GM21447 (cell line): ENCODE results near the gene KCNK17.

ENCODE experiments used
- ATAC-seq: cut with Tn5 transposase; IDR thresholded peaks from one replicate; pipeline ENCODE4 v1.9.1; 2021; ENCODE audit not compliant: unreplicated experiment

The KCNK17 gene

DNA sequence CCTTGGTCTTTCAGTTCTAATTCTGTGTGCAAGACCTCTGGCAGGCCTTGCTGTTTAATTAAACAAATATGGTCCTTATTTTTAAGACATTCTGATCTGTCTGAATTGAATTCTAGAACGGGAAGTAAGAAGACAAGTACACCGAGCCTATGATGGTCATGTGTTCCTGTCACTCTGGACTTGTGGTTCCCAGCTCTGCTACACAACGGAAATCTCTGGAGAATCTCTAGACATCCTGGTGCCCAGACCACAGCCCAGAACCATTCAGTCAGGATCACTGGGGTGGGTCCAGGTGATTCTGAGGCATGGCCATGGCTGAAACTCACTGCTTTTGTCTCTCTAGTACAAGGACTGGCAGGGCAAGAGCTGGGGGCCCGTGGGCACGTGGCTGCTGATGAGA lies 24.2 kb upstream of the KCNK17 start:
- ATAC-seq = no peak

- ATAC-seq = no peak
Measured at GRCh38 chr6:39335780-39336545, 21.7 kb upstream of the KCNK17 start.

- no peak for ATAC-seq
Measured at GRCh38 chr6:39333644-39334438, 19.6 kb upstream of the KCNK17 start.

DNA sequence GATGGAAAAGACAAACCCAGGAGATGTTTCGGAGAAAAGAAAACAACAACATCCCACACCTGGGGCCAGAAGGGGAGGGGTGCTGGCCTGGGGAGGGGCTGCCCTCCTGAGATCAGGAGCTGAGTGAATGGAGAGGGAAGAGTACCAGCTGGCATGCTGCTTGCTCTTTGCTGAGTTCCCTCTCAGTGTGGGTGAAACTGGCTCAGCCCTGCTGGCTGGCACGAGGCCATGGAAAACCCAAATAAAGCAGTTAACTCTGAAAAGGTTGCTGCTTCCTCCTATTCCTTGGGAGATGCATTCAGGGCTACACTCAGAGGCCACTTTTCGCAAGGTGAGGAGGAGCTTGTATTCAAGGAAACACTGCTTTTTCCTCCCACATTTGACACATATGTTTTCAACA lies 16.3 kb upstream of the KCNK17 start:
- no peak for ATAC-seq

DNA sequence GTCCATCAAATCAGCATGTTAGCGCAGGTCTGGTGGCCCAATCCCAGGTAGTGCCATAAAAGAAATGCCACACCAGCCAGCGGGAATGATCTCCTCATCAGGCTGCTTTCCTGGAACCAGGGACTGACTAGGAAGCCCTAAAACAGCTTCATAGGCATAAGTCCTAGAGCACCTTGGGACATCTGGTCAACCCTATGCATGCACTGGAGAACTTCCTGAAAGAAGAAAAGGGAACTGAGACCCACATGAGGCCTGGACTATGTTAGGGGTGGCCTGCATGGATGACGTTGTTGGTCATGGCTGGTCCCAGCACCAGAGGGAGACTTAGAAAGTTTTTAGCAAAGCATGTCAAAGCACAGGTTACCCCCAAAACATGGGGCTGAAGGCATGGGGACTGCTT lies 15.8 kb upstream of the KCNK17 start:
- peak; percentile 86 for ATAC-seq

DNA sequence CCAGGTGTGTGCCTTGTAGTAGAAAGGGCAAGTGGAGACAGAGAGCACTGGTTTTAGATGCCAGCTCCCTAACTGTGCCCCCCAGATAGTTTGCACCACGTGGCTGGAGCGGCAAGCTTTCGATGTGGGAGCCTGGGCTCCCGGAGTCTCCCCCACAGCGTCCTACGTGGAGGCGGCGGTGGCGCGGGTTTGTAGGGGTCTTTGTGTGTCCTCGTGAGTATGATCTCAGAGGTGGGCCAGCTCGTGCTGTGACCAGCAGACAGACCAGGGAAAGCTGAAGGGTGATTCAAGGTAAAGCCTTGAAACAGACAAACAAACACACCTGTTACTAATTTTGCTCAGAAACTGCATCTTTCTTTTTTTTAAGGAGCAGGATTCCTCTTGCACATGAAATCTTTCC lies 13.8 kb upstream of the KCNK17 start:
- no peak for ATAC-seq

- no peak for ATAC-seq
Measured at GRCh38 chr6:39327507-39327906, 13.3 kb upstream of the KCNK17 start.

DNA sequence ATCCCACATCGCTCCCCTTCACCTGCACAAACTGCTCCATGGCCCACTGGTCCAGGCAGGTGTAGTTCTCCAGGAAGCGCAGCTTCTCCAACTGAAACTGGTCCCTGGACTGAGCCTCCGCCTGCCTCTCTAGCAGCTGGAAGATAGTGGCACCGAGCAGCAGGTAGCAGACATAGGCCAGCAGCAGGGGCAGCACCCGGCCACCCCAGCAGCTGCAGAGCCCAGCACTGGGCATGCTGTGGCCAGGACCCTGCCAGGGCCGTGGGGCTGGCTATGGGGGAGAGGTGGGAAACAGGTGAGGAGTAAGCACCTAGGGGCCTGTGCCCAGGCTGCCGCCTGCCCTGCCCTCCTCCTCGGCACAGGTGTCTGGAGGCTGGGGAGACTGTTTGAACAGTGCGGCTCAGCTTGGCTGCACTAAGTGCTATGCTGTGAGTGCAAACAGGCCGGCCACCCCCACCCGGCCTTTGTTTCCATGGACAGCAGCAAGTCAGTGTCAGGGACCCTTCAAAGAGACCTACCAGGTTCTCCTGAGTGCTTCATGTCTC lies 8.2 kb upstream of the KCNK17 start, which contains the start of gene KCNK16:
TSS of gene KCNK16 (minus strand) at position 397 of the 545 bp plus-strand sequence. CDS start at position 235, 162 bp downstream.
- ATAC-seq = no peak

DNA sequence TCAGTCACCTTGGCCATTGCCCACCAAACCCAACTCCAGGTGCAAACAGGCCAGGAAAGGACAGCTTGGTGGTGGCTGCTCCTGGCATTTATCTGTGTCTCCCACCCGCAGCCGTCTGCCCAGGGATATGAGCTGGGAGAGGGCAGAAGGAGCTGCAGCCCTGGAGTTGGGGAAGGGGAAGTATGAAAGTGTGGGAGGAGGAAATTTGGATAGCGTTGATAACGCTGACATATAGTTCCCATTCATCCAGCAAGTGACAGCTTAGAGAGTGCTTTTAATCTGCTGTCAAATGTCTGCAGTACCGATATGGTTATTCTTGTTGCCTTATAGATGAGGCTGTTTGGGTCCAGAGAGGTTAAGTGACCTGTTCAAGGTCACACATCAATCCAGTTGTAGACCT lies 7.5 kb upstream of the KCNK17 start:
- no peak for ATAC-seq

DNA sequence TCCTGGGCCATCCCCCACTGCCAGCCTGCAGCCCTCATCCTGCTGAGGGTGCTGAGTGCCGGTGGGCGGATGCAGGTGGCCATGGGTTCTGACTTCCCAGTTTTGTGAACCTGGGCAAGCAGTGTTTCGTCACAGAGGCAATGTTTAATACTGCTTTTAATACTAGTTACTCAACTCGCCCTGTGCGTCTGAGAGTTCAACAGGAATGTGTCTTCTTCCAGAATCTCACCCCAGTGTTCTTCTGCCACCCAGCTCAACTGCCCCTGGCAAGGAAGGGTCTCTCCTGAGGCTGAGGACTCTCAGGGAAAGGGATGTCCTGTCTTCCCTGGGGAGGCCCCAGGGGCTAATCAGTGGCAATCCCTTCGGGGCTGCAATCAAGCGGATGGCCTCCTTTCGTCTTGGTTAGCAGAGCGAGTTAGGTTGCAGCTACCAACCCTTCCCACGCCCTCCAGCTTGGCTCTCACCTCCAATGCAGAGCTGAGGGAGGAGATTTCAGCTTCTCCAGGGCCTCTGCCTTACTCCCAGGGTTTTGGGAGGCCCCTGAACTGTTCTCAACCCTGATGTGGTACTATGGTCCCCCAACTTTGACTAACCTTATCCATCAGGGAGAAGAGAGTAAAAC lies 6.3 kb upstream of the KCNK17 start:
- no peak for ATAC-seq

DNA sequence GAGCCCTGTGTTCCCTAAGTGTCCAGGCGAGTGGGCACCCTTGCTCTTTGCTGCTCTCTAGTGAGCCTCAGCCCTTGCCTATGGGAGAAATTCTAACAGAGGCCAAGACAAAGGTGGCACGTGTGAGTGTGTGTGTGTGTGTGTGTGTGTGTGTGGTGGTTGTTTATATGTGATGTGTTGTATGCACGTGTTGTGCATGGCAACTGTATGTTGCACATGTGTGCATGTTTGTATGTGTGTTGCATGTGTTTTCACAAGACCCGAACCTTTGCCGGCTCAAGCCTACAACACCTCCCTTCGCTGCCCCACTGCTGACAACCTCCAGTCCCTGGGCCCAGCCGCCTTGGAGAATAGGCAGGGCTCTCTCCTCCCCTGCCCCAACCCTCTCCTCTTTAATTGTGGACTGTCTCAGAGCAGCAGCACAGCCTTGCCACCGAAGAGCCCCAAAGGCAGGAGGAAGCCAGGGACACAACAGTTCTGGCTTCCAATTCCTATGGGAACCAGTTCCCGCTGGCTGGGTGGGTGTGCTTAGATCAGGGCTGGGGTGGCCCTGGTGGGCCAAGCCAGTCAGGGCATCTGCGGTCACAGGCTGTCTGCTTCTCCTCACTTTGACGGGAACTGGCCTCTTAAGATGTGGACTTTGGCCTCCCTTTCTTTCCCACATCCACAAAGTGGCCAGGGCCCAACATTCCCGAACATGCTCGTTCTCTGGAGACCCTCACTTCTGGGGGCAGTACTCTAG lies 5.6 kb upstream of the KCNK17 start:
- ATAC-seq = no peak

DNA sequence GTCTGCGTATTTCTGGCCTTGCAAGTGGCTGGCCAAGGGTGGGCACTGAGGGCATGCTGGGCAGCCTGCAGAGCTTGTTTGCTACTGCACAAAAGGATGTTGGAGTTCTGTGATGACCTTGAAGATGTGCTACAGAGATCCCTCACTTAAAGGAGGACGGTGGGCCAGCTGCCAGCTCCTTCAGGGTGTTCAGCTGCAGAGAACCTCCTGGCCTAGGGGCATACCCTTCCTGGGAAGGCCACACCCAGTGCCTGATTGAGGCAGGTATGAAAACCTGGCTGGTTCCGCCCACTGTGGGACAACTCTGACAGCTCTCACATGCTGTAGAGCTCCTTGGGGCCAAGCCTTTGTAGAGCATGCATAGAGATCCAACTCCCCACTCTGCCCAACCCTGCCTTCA lies 3.0 kb upstream of the KCNK17 start:
- no peak for ATAC-seq

DNA sequence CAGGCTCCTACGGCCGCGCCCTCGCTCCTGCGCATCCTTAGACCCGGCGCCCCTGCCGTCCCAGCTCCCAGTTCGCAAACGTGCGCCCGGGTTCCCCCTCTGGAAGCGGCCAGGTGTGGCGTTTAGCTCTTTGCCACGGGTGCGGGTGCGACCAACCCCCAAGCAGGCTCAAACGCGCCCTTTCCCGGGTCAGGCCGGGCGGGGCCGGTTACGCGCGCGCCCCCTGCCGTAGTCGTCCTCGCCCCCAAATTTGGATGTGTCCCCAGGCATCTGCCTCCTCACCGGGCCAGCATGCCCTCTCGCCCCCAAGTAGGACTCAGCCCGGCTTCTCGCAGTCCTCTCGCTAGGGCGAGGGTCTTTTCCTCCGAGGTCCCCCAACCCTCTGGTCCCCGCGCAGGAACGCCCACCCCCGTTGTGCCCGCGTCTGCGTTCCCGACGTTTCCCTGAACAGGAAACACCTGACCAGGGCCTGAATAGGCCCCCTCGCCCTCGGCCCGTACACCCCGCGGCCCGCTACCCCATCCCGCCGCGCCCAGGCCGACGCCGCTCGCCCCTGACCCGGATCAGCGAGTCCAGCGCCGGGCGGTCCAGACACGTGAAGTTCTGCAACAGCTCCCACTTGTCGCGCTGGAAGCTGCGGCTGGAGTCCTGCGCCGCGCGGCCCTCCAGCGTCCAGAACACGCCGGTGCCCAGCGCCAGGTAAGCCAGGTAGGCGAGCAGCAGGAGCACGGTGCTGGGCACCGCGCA lies 520 bp downstream of the KCNK17 start:
- ATAC-seq = no peak

DNA sequence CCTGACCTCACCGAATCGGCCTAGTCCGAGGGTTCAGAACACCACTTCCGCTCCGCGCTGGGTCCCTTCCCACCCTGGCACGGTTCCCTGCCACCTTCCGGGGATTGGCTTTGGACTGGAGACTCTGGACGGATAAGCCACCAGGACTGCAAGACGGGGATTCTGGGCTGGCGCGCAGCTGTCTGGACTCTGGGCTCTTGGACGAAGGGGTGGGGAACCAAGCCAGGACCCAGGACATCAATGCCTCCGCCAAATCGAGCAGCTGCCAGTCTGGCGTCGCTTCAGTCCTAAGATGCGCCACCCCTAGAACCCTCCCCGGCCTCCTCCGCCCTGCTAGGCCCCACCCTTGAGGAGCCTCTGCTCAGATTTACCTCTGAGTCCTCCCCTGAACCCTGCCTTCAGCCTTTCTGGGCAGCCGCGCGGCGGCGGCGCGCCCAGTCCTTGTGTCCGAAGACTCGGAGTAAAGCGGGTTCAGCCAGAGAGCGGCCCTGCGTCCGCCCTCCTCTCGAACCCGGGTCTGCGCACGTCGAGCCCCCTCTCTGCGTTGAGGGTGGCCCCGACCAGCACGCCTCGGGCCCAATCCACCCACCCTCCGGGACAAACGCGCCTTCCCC lies 1.2 kb downstream of the KCNK17 start:
- no peak for ATAC-seq

GRCh38 chr6:39310542-39310941 lies 3.7 kb downstream of the KCNK17 start:
- ATAC-seq = no peak

- no peak for ATAC-seq
Measured at GRCh38 chr6:39309942-39310531, 4.2 kb downstream of the KCNK17 start.

- ATAC-seq = no peak
Measured at GRCh38 chr6:39307462-39307861, 6.8 kb downstream of the KCNK17 start.

DNA sequence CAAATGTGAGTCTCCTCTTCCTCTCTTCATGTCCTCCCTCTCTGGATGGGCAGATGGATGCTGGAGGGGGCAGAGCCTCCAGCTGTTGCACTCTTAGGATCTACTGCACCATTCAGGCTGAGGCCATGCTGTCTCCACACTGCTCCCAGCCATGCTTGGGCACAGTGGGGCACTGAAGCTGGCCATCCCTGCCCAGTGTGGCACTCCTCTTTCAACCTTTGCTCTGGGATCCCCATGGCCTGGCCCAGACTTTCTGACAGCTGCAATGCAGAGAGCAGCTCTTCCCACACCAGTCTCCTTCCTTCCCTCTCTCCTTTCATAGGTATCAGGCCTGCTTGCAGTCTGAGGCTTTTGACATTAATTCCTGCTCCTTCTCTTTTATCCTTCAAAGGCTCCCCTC lies 9.3 kb downstream of the KCNK17 start:
- ATAC-seq = no peak

- ATAC-seq = no peak
Measured at GRCh38 chr6:39303425-39304153, 10.6 kb downstream of the KCNK17 start.
